ENCODE measurements around the gene ACE2. TPM values are rescaled to one million over a fixed set of nuclear protein-coding genes. Genes with fewer than 3 reads are reported as not detected.

ACE2 gene
- polyA plus RNA-seq, 1 of the 3 experiments (the other 2 are of a cell fraction), result not detected

- no peak overlapping the region for H3K4me2 ChIP-seq
- H3K27ac ChIP-seq (ENCODE audit: low read depth in 2 of 2, low read length in 1 of 2), result no peak overlapping the region
- H3K9ac ChIP-seq, result no peak overlapping the region
- ChIA-PET CTCF (interaction anchor here (0.8 to 1.5 kb wide), 2 partner anchors 27 to 79 kb away, joined by 3 read pairs; no protein-coding TSS in a partner anchor), POLR2A (no interaction called here)
- TF ChIP-seq MAX (IDR thresholded peaks at IDR 0.05; ENCODE audit: low read depth), result no peak
- TF ChIP-seq ELF1 (IDR thresholded peaks at IDR 0.05), result no peak
- TF ChIP-seq POLR2AphosphoS5 (IDR thresholded peaks at IDR 0.05; ENCODE audit: low read depth, low read length), result no peak
- no peak for TF ChIP-seq ZBTB33 (IDR thresholded peaks at IDR 0.05; ENCODE audit: borderline replicate concordance, low read depth)
- no peak for TF ChIP-seq FOSL2 (IDR thresholded peaks at IDR 0.05; ENCODE audit: borderline replicate concordance, low read depth)
- TF ChIP-seq USF2 (IDR thresholded peaks at IDR 0.05; ENCODE audit: borderline replicate concordance, low read depth, low read length), result no peak
- TF ChIP-seq GABPA (IDR thresholded peaks at IDR 0.05; ENCODE audit: low read depth), result no peak
- no peak for TF ChIP-seq USF1 (IDR thresholded peaks at IDR 0.05; ENCODE audit: borderline replicate concordance, low read depth)
- no peak for TF ChIP-seq NRF1 (IDR thresholded peaks at IDR 0.05; ENCODE audit: low read depth, low read length)
- no peak for TF ChIP-seq MEF2A (IDR thresholded peaks at IDR 0.05; ENCODE audit: borderline replicate concordance, low read depth)
- TF ChIP-seq EP300 (IDR thresholded peaks at IDR 0.05; ENCODE audit: borderline replicate concordance in 1 of 2, low read depth in 1 of 2, low read length in 1 of 2), result no peak
- H2AFZ ChIP-seq (ENCODE audit: low read depth), result no peak overlapping the region
- no peaks in the 10 kb centered on the region for H4K20me1 ChIP-seq (ENCODE audit: insufficient read depth)
- H3K36me3 ChIP-seq (replicated peaks in 1 of 2; ENCODE audit: control insufficient read depth in 1 of 2, insufficient read depth in 2 of 2, low read length in 1 of 2), result no peaks in the 10 kb centered on the region
- no peaks in the 10 kb centered on the region for H3F3A ChIP-seq (replicated peaks; ENCODE audit: insufficient read depth)
- no peaks in the 10 kb centered on the region for H3K79me2 ChIP-seq (ENCODE audit: insufficient read depth)
- no peaks in the 10 kb centered on the region for H3K9me3 ChIP-seq
- no peaks in the 10 kb centered on the region for H3K9me2 ChIP-seq
- H3K4me1 ChIP-seq (ENCODE audit: control insufficient read depth in 1 of 2, insufficient read depth in 2 of 2, low read depth in 1 of 2, low read length in 1 of 2), result no peaks in the 10 kb centered on the region
- H3K4me3 ChIP-seq (ENCODE audit: low read depth in 2 of 2, low read length in 1 of 2), result no peak overlapping the region
- 27% methylated on average over 2 of the region's 2 CpGs for WGBS (ENCODE audit: low lambda C conversion rate)
- no peaks in the 10 kb centered on the region; the same call in 1 of the 2 replicates for H3K27me3 ChIP-seq (ENCODE audit: insufficient read depth)
- no peak for DNase-seq
Observed at GRCh38 chrX:15547356-15547755, 53.4 kb downstream of the ACE2 start.

- H3K9ac ChIP-seq, result no peak overlapping the region
- H3K9me3 ChIP-seq, result no peaks in the 10 kb centered on the region
- H3K27me3 ChIP-seq (ENCODE audit: insufficient read depth), result no peaks in the 10 kb centered on the region; the same call in 1 of the 2 replicates
- CTCF ChIA-PET, result interaction anchor here (0.8 to 1.5 kb wide), 2 partner anchors 26 to 78 kb away, joined by 3 read pairs; no protein-coding TSS in a partner anchor
- H3K79me2 ChIP-seq (ENCODE audit: insufficient read depth), result no peaks in the 10 kb centered on the region
- no peaks in the 10 kb centered on the region for H3F3A ChIP-seq (replicated peaks; ENCODE audit: insufficient read depth)
- no peak overlapping the region for H2AFZ ChIP-seq (ENCODE audit: low read depth)
- TF ChIP-seq TAF1 (IDR thresholded peaks at IDR 0.05; ENCODE audit: borderline replicate concordance, low read depth, low read length) (no peak), POLR2AphosphoS5 (IDR thresholded peaks at IDR 0.05; ENCODE audit: low read depth, low read length) (no peak), TEAD4 (IDR thresholded peaks at IDR 0.05; ENCODE audit: borderline replicate concordance, insufficient read depth) (no peak), RCOR1 (IDR thresholded peaks at IDR 0.05; ENCODE audit: low read length) (no peak), SIN3A (IDR thresholded peaks at IDR 0.05; ENCODE audit: borderline replicate concordance, low read depth, low read length) (no peak), MXI1 (IDR thresholded peaks at IDR 0.05; ENCODE audit: low read depth, low read length) (no peak)
- H3K4me2 ChIP-seq, result no peak overlapping the region
- no peak for DNase-seq
- no peaks in the 10 kb centered on the region for H3K4me1 ChIP-seq (ENCODE audit: control insufficient read depth in 1 of 2, insufficient read depth in 2 of 2, low read depth in 1 of 2, low read length in 1 of 2)
- no peaks in the 10 kb centered on the region for H3K9me2 ChIP-seq
- no peak overlapping the region for H3K27ac ChIP-seq (ENCODE audit: low read depth in 2 of 2, low read length in 1 of 2)
- no peak overlapping the region for H3K4me3 ChIP-seq (ENCODE audit: low read depth in 2 of 2, low read length in 1 of 2)
- POLR2A ChIA-PET, result no interaction called here
- no peaks in the 10 kb centered on the region for H3K36me3 ChIP-seq (replicated peaks in 1 of 2; ENCODE audit: control insufficient read depth in 1 of 2, insufficient read depth in 2 of 2, low read length in 1 of 2)
- no peaks in the 10 kb centered on the region for H4K20me1 ChIP-seq (ENCODE audit: insufficient read depth)
- WGBS (ENCODE audit: low lambda C conversion rate), result 29% methylated on average over 5 of the region's 5 CpGs
Observed at GRCh38 chrX:15546745-15547144, 54.0 kb downstream of the ACE2 start.

Measured in SK-N-SH (cell line).